ENCODE measurements around the gene TMEM205. TPM values are rescaled to one million over a fixed set of nuclear protein-coding genes. Genes with fewer than 3 reads are reported as not detected.
"Not testable (repeated sequence)": the region's sequence is repeated elsewhere in the genome, so short reads cannot be mapped to it uniquely, and the experiment has no call there.

Gene TMEM205
- total RNA-seq, 1 donor from 2014 or later = 57.1 TPM

- DNase-seq (ENCODE audit: low read depth, low spot score) = not testable (repeated sequence)
Measured at GRCh38 chr19:11340099-11340467, 6.0 kb downstream of the TMEM205 start.

DNA sequence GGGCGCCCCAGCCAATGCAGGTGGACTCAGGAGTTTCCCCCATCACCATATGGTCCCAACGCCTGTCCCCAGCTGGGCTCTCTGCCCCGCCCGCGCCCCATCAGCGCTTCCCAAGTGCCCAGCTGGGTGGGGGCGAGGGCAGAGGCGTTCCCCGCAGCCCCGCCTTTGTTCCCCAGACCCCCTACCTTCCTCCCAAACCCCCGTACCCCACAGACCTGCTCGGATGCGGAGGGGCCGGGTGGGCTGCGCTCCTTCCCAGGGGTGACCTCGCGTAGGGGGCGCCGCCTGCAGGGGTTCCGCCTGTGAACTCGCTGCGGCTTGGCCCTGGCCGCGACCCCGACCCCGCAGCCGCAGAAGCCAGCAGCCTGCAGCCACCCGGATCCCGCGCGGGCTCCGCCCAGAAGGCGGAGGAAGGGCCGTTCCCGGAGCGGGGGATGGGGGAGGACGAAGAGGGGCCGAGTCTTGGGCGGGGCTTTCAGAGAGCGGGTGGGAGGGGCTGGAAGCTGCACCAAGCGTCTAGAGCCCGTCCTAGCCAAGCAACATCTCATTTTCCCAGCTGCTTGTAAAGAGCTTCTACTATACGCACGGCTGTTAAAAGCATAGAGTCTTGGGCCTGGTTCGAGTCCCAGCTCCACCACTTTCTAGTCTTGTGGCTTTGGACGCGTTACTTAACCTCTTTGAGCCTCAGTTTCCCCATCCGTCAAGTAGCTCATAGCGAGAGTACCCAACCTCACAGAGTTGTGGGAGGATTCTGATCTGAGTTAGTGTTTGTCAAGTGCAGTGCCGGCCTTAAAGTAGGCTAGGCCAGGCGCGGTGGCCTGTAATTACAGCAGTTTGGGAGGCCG lies 6.6 kb downstream of the TMEM205 start, which contains the start of gene RAB3D:
Gene RAB3D, minus strand, starts transcription at position 404 of the 845 bp plus-strand sequence. CDS start 2,258 bp downstream, outside the sequence.
- DNase-seq (ENCODE audit: low read depth, low spot score) = peak; percentile 57

- no peak for DNase-seq (ENCODE audit: low read depth, low spot score)
Measured at GRCh38 chr19:11338569-11339253, 7.4 kb downstream of the TMEM205 start.

GRCh38 chr19:11338121-11338520 lies 7.9 kb downstream of the TMEM205 start:
- no peak for DNase-seq (ENCODE audit: low read depth, low spot score)

- DNase-seq (ENCODE audit: low read depth, low spot score) = no peak
Measured at GRCh38 chr19:11337080-11337479, 9.0 kb downstream of the TMEM205 start.

DNA sequence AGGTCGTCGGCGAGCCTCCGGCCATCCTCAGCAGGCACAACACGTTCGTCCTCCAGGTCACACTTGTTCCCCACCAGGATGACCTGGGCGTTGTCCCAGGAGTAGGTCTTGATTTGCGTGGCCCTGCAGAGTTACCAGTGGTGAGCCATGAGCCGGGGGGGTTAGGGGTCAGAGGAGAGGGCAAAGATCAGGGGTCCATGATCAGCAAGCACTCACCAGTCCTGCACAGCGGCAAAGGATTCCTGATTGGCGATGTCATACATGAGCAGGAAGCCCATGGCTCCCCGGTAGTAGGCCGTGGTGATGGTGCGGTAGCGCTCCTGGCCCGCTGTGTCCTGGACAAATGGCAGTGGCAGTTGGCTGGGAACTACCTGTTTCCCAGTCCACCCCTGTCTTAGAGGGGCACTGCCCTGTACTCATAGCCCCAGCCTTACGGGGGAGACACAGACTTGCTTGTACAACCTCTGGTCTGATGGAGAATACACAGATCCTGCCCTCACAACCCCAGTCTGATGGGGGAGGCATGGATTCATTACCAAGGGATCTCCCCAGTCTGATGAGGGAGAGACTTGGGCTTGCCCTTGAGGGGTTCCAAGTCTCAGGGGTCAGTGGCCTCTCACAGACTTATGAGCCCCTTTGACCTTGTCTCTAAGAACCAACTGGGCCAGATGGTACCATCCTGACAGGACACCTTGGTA lies 10.5 kb downstream of the TMEM205 start:
- no peak for DNase-seq (ENCODE audit: low read depth, low spot score)

GRCh38 chr19:11333838-11334237 lies 12.2 kb downstream of the TMEM205 start:
- DNase-seq (ENCODE audit: low read depth, low spot score) = not testable (repeated sequence)

DNA sequence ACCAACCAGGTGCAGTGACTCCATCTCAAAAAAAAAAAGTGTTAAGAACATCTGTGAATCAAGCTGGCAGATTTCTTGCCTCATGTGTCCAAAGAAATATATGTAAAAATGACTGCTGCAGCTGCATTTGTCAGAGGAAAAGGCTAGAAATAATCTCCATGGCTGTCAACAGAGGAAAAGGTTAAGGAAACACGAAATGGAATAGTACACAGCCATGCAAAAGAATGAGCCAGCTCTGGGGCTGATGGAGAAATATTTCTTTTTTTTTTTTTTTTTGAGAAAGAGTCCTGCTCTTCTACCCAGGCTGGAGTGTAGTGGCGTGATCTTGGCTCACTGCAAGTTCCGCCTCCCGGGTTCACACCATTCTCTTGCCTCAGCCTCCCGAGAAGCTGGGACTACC lies 13.2 kb downstream of the TMEM205 start:
- DNase-seq (ENCODE audit: low read depth, low spot score) = no peak

DNA sequence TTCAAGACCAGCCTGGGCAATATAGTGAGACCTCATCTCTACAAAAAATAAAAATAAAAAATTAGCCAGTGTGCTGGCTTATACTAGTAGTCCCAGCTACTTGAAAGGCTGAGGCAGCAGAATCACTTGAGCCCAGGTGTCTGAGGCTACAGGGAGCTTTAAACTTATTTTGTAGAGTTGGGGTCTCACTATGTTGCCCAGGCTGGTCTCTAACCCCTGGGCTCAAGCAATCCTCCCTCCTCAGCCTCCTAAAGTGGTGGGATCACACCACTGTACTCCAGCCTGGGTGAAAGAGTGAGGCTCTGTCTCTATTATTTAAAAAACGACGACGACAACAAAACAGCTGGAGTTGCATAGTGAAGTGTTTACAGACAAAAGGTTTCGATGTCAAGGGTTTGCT lies 14.6 kb downstream of the TMEM205 start:
- no peak for DNase-seq (ENCODE audit: low read depth, low spot score)

DNA sequence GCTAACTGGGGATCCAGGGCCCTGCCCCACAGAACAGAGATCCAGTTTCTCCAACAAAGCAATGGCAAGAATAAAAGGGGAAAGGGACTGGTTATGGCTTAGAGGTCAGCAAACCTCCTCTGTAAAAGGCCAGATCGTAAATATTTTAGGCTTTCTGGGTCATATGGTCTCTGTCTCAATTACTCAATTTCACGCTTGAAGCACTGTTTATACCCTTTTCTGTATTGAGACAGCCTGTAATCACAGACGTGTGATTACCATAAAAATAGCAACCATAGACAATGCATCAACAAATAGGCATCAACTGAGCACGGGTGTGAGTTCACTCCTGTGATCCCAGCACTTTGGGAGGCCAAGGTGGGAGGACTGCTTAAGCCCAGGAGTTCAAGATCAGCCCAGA lies 15.9 kb downstream of the TMEM205 start:
- no peak for DNase-seq (ENCODE audit: low read depth, low spot score)

GRCh38 chr19:11325544-11325943 lies 20.5 kb downstream of the TMEM205 start:
- DNase-seq (ENCODE audit: low read depth, low spot score) = no peak

DNA sequence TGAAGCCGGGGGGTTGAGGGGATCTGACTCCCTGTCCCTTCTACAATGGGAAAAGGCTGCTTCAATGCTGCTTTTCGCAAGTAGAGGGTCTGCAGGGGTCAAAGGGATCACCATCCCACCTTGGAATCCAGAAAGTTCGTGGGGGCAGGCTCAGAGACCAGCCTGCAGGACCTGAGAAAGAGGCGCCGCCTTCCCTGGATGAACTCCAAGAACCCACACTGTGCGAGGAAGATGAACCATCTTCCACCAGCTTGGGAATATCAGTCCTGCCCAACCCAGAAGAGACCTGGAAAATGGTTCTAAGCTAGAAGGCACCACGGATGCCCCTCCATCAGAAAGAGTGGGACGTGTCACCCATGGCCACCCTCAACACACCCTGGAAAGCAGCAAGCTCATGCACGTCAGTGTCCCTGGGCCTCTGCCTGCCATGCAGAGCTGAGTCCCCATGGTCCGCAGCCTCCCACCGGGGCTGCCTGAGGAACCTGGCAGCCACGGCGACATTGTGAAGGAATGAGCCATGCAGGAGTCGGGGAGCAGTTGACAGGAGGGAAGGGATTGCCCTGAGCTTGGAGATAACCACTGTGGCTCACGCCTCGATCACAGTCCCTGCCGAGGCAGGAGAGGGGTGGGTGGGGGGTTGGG lies 21.2 kb downstream of the TMEM205 start:
- no peak for DNase-seq (ENCODE audit: low read depth, low spot score)

DNA sequence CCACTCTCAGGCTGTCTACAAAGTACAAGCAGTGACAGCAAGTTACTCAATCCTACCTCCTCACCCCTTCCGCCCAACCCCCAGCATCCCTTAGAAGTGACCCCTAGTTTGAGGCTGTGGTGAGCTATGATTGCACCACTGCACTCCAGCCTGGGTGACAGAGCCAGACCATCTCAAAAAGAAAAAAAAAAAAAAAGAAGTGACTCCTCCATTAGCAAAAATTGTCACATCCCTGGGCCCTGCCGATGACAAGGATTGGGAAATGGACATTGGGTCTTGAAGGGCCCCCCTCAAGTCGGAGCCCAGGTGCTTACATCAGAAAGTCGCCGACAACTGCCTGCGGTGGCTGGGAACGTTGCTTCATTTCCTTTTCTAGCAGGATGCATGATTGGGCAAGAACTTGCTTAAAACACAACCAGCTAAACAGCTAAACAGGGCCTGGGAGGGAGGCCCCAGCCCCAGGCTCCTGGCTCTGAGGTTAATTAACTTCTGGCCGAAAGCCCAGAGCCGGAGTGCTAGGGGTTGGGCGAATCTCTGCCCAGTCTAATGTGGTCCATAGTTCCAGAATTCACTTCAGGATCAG lies 21.9 kb downstream of the TMEM205 start:
- no peak for DNase-seq (ENCODE audit: low read depth, low spot score)

- no peak for DNase-seq (ENCODE audit: low read depth, low spot score)
Measured at GRCh38 chr19:11323601-11324078, 22.4 kb downstream of the TMEM205 start.

DNA sequence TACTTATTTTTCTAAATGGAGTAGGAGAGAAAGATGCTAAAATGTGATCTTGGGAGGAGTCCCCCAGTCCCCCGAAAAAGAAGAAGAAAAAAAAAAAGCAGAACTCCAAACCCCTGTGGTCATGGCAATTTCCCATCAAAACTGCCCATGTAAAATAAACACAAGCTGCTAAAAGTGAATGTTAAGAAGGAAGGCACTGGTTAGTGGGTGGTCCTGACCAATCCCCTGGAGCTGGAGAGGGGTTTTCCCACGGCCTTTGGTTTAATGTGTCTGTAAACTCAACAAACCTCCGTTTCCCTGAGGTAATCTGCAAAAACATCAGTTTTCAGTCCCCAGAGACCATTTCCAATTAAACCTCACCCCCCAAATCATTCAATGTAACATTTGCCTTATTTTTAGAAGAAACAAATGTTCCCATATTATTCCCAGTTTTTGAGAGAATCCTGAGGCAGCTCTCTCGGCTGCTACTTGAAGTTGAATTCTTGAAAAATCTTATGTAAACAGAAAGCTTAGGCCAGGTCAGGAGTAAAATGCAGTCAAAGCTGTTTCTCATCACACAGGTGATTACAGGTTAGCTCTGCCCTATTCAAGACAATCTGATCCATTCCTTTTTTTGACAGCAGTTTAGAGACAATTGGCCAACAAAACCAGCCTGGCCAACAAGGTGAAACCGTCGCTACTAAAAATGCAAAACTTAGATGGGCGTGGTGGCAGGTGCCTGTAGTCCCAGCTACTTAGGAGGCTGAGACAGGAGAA lies 23.6 kb downstream of the TMEM205 start:
- no peak for DNase-seq (ENCODE audit: low read depth, low spot score)

- no peak for DNase-seq (ENCODE audit: low read depth, low spot score)
Measured at GRCh38 chr19:11321191-11322126, 24.6 kb downstream of the TMEM205 start.

DNA sequence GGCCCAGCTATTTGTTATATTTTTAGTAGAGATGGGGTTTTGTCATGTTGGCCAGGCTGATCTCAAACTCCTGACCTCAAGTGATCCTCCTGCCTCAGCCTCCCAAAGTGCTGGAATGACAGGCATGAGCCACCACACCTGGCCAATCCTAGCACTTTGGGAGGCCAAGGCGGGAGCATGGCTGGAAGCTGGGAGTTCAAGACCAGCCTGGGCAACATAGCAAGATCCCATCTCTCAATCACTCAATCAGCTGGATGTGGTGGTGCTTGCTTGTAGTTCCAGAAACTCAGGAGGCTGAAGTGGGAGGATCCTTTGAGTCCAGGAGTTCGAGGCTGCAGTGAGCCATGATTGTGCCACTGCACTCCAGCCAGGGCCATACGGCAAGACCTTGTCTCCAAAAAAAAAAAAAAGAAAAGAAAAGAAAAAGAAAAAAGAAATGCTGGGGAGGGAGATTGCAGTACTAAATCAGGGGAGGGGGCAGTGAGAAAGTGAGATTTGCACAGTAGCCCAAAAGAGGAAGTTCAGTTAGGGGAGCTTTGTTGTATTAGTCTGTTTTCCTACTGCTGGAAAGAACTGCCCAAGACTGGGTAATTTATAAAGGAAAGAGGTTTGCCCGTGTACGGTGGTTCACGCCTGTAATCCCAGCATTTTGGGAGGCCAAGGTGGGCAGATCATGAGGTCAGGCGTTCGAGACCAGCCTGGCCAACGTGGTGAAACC lies 25.6 kb downstream of the TMEM205 start:
- not testable (repeated sequence) for DNase-seq (ENCODE audit: low read depth, low spot score)

- no peak for DNase-seq (ENCODE audit: low read depth, low spot score)
Measured at GRCh38 chr19:11306337-11306736, 39.7 kb downstream of the TMEM205 start.

- no peak for DNase-seq (ENCODE audit: low read depth, low spot score)
Measured at GRCh38 chr19:11304936-11305335, 41.1 kb downstream of the TMEM205 start.
